Measurements from ENCODE around the gene CDH11. TPM values are rescaled to one million over a fixed set of nuclear protein-coding genes. Genes with fewer than 3 reads are reported as not detected.

Gene CDH11
- total and polyA plus RNA-seq, 9 of the 15 experiments (the other 6 are each of a cell fraction or from before 2014, with no cell fraction given), result 0.18 TPM; not detected in 8

DNA sequence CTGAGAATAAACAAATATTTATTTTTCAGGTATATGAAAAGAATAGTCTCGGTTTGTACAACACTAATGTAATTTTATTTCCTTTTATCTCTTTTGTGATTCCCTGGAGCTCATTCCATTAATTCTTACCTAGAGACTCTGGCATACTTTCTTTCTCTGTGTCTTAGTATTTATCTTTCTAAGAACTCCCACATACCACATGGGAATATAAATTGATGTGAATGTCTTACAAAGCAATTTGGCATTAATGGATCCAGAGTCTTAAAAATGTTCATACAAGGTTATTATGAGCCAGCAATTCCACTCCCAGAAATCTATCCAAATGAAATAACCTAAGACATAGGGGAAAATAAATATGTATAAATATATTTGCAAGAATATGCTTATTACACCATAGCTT lies 202.7 kb downstream of the CDH11 start:
- H3K36me3 ChIP-seq (ENCODE audit: control insufficient read depth, insufficient read depth, low read length), result no peaks in the 10 kb centered on the region
- intact Hi-C loops (cut with micrococcal nuclease) (no loop called here), in situ Hi-C loops (cut with MboI) (no loop called here)
- no peak overlapping the region for H3K9ac ChIP-seq (ENCODE audit: insufficient read depth in 1 of 2, low read depth in 2 of 2, low read length in 2 of 2)
- no peaks in the 10 kb centered on the region for H4K20me1 ChIP-seq (replicated peaks; ENCODE audit: control insufficient read depth, insufficient read depth, low read length)
- no peaks in the 10 kb centered on the region for H3K27me3 ChIP-seq (ENCODE audit: control insufficient read depth in 2 of 2, insufficient read depth in 2 of 2, low read length in 2 of 2)
- no peaks in the 10 kb centered on the region; the same call in 1 of the 2 replicates for H3K9me3 ChIP-seq (replicated peaks; ENCODE audit: control insufficient read depth, insufficient read depth, low read depth, low read length)
- 0% methylated on average over 1 of the region's 1 CpG for WGBS (ENCODE audit: insufficient coverage, low coverage, missing lambda C conversion rate)
- BruUV-seq (replicated peaks), result no TSS peak
- no peak for TF ChIP-seq SP2 (IDR thresholded peaks at IDR 0.05; ENCODE audit: extremely low read depth, low read depth, low read length, poor library complexity, severe bottlenecking)
- no peak for TF ChIP-seq CCAR2 (IDR thresholded peaks at IDR 0.05; ENCODE audit: low read depth, low read length)
- TF ChIP-seq COPS2 (conservative IDR thresholded peaks at IDR 0.05), result no peak
- TF ChIP-seq LCOR (CRISPR knock-in tag; IDR thresholded peaks at IDR 0.05), result no peak
- TF ChIP-seq, protein P1, sequence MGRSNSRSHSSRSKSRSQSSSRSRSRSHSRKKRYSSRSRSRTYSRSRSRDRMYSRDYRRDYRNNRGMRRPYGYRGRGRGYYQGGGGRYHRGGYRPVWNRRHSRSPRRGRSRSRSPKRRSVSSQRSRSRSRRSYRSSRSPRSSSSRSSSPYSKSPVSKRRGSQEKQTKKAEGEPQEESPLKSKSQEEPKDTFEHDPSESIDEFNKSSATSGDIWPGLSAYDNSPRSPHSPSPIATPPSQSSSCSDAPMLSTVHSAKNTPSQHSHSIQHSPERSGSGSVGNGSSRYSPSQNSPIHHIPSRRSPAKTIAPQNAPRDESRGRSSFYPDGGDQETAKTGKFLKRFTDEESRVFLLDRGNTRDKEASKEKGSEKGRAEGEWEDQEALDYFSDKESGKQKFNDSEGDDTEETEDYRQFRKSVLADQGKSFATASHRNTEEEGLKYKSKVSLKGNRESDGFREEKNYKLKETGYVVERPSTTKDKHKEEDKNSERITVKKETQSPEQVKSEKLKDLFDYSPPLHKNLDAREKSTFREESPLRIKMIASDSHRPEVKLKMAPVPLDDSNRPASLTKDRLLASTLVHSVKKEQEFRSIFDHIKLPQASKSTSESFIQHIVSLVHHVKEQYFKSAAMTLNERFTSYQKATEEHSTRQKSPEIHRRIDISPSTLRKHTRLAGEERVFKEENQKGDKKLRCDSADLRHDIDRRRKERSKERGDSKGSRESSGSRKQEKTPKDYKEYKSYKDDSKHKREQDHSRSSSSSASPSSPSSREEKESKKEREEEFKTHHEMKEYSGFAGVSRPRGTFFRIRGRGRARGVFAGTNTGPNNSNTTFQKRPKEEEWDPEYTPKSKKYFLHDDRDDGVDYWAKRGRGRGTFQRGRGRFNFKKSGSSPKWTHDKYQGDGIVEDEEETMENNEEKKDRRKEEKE (IDR thresholded peaks at IDR 0.05; ENCODE audit: borderline replicate concordance in 1 of 2, control insufficient read depth in 1 of 2, low read depth in 2 of 2, low read length in 1 of 2), result no peak
- no peak for TF ChIP-seq GATAD2A (IDR thresholded peaks at IDR 0.05)
- no peak for TF ChIP-seq SMAD3 (CRISPR knock-in tag; conservative IDR thresholded peaks at IDR 0.05)
- TF ChIP-seq, protein P2, sequence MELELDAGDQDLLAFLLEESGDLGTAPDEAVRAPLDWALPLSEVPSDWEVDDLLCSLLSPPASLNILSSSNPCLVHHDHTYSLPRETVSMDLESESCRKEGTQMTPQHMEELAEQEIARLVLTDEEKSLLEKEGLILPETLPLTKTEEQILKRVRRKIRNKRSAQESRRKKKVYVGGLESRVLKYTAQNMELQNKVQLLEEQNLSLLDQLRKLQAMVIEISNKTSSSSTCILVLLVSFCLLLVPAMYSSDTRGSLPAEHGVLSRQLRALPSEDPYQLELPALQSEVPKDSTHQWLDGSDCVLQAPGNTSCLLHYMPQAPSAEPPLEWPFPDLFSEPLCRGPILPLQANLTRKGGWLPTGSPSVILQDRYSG (tag; conservative IDR thresholded peaks at IDR 0.05; ENCODE audit: low read depth), result no peak
- no peak for TF ChIP-seq TCFL5 (CRISPR knock-in tag; conservative IDR thresholded peaks at IDR 0.05)
- no peak for TF ChIP-seq SRSF3 (IDR thresholded peaks at IDR 0.05; ENCODE audit: insufficient read depth, low read length)
- TF ChIP-seq HDAC8 (tag; IDR thresholded peaks at IDR 0.05), result no peak
- no peak for TF ChIP-seq RFX5 (IDR thresholded peaks at IDR 0.05; ENCODE audit: low read depth, low read length)
- TF ChIP-seq PTRF (tag; IDR thresholded peaks at IDR 0.05), result no peak
- POLR2A ChIA-PET, result no interaction called here
- H3K27ac ChIP-seq (ENCODE audit: extremely low read depth, low read depth, low read length), result no peak overlapping the region
- no peaks in the 10 kb centered on the region for H3K4me1 ChIP-seq (replicated peaks in 1 of 2; ENCODE audit: control insufficient read depth in 2 of 2, insufficient read depth in 2 of 2, low read length in 2 of 2)
- no peak overlapping the region for H2AFZ ChIP-seq (ENCODE audit: low read depth, low read length)
- DNase-seq (ENCODE audit: extremely low read depth in 1 of 4, low spot score in 3 of 4) (no peak), ATAC-seq (no peak), FAIRE-seq (no peak)
- H3K4me3 ChIP-seq, result no peak overlapping the region
- CTCF ChIA-PET (ENCODE audit: low intra/inter-chr PET ratio), result no interaction called here
- H3K79me2 ChIP-seq (ENCODE audit: control insufficient read depth, insufficient read depth, low read length), result no peaks in the 10 kb centered on the region
- H3K9me1 ChIP-seq (ENCODE audit: control insufficient read depth, insufficient read depth, low read length), result no peaks in the 10 kb centered on the region
- no peak overlapping the region for H3K4me2 ChIP-seq (ENCODE audit: insufficient read depth, low read length)

Data from K562 (cell line).